Right lobe of liver (tissue), 4 donors: ENCODE data around the gene GPRC5C.

ENCODE experiments used
- CTCF ChIP-seq, 4 donors: fragments of 200-600 bp in 3 of 4; fragments of 450-650 bp in 1 of 4; IDR thresholded peaks; one replicate each; pipeline versions ENCODE4 v1.5.1 to v1.8.0; 2016 to 2022; ENCODE audit warnings: antibody characterized with exemption in 4 of 4, mild to moderate bottlenecking in 2 of 4
- POLR2A ChIP-seq: fragments of 450-650 bp; IDR thresholded peaks from one replicate; pipeline ENCODE4 v1.6.1; 2017; ENCODE audit warnings: antibody characterized with exemption, mild to moderate bottlenecking
- donor health status: DM: no; HTN: no; CAD: no.
- donor health status: DM: no; HTN: no; CAD: no.
- donor health status: DM: no; HTN: yes; CAD: no.

- TF ChIP-seq CTCF (IDR thresholded peaks at IDR 0.05) (no peak), POLR2A (no peak)
Measured at GRCh38 chr17:74386386-74386785, 45.5 kb upstream of the GPRC5C start.
